IPS-11a (cell line): ENCODE data around the gene DENND1B.
"Not testable (repeated sequence)": the region's sequence is repeated elsewhere in the genome, so short reads cannot be mapped to it uniquely, and the experiment has no call there.

Experiments used
- H3K4me3 ChIP-seq: one replicate; pipeline ENCODE4 v1.5.1; 2013; ENCODE audit warnings: low read depth, low read length, control low read depth

DENND1B gene

DNA sequence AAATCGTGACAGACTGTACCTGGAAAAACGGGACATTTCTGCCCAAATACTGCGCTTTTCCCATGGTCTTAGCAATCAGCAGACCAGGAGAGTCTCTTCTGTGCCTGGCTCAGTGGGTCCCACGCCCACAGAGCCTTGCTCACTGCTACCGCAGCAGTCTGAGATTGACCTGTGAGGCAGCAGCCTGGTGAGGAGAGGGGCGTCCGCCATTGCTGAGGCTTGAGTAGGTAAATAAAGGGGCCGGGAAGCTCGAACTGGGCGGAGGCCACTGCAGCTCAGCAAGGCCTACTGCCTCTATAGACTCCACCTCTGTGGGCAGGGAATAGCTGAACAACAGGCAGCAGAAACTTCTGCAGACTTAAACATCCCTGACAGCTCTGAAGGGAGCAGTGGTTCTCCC is 203.1 kb downstream of the DENND1B start:
- H3K4me3 ChIP-seq = no peak overlapping the region

DNA sequence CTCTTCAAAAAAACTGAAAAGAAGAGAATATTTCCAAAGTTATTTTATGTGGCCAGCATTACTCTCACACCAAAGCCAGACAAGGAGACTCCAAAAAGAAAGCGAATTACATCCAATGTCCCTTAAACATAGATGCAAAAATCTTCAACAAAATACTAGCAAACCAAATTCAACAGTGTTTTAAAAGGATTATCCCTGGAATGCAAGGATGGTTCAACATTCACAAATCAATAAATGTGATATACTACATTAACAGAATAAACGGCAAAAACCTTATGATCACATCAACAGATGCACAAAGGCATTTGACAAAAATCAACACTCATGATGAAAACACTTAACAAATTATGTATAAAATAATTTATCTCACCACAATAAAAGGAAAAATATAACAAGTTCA is 207.8 kb downstream of the DENND1B start:
- H3K4me3 ChIP-seq = no peak overlapping the region

- no peak overlapping the region for H3K4me3 ChIP-seq
Observed at GRCh38 chr1:197561041-197561440, 214.2 kb downstream of the DENND1B start.

DNA sequence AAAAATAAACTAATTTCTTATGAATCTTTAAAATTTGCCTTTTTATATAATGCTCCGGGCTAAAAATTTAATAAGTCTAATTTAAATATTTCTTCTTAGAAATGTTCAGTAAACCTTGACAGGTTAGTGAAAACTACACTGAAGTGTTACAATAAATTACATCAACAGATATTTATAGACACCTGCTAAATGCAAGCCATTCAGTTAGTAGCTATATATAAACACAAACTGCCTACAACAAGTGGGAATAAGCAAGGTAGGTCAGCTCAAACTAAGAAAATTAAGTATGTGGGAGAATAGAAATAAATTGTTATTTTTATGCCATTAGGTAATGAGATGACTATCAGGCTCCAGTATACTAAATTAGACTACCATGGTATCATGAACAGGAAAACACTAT is 215.6 kb downstream of the DENND1B start:
- H3K4me3 ChIP-seq = no peak overlapping the region

DNA sequence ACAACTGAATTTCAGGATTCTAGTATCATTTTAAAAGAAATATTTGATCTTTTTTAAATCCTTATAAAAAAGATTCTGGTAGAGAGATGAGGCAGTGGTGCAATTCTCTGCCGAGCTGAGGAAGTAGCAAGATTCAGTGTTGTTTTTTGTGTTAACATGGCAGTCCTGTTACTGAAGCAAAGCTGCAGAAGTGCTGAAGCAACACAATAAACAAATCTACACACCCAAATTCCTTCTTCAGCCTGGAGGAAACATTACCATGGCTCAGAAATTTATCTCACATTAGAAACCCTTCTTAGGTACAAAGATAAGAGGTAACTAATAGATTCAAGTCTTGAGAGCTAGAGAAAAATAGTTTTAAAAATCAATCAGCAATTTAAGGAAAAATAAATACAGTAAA is 216.0 kb downstream of the DENND1B start:
- no peak overlapping the region for H3K4me3 ChIP-seq

GRCh38 chr1:197557302-197557701 is 218.0 kb downstream of the DENND1B start:
- no peak overlapping the region for H3K4me3 ChIP-seq

- H3K4me3 ChIP-seq = no peak overlapping the region
Observed at GRCh38 chr1:197553281-197553680, 222.0 kb downstream of the DENND1B start.

DNA sequence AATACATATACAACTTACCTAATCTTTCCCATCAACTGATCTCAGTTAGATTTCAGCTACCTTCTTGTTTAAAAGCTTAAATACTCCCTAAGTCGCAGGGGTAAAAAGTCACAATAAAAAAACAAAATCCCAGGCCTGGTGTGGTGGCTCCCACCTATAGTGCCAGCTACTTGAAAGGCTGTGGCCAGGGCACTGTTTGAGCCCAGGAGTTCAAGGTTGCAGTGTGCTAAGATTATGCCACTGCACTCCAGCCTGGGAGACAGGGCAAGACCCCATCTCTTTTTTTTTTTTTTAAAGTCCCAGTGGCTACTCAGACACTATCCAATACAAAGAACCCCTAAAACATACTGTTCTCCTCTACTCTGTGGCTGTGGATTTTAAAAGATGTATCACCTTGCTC is 228.3 kb downstream of the DENND1B start:
- H3K4me3 ChIP-seq = no peak overlapping the region

DNA sequence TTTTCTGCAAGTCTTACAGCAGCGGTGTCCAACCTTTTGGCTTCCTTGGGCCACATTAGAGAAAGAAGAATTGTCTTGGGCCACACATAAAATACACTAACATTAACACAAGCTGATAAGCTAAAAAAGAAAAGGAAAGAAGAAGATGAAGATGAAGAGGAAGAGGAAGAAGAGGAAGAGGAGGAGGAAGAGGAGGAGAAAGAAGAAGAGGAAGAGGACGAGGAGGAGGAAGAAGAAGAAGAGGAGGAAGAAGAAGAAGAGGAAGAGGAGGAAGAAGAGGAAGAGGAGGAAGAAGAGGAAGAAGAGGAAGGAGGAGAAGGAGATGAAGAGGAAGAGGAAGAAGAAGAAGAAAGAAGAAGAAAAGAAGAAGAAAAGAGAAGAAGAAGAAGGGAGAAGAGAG is 230.7 kb downstream of the DENND1B start:
- H3K4me3 ChIP-seq = no peak overlapping the region

- H3K4me3 ChIP-seq = no peak overlapping the region
Observed at GRCh38 chr1:197544130-197544529, 231.2 kb downstream of the DENND1B start.

GRCh38 chr1:197541411-197541810 is 233.9 kb downstream of the DENND1B start:
- no peak overlapping the region for H3K4me3 ChIP-seq

DNA sequence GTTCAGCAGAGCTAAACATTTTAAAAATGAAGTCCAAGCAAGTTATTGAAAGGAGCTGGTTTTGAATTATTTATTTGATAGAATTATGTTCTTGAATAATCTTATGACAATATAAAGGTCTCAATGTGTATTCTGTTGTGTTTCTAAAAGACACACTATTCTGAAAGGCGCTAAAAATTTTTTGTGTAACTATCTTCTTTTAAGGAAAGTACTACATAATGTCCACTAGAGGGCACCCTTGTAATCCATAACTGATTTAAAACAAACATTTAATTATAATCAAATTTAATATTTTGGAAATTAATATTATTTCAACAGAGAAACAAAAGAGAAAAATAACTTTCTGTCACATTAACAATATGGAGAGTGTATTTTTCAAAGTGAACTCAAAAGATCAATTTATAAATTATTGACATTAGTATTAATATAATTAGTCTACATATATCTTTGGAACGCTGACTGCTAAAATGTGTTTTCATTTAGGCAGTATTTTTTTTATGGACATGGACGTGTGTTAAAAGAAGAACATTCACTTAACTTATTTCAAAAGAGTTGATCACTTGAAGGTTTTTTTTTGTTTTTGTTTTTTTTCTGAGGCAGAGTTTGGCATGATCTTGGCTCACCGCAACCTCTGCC is 248.4 kb downstream of the DENND1B start:
- no peak overlapping the region for H3K4me3 ChIP-seq

- no peak overlapping the region for H3K4me3 ChIP-seq
Observed at GRCh38 chr1:197521118-197521739, 254.1 kb downstream of the DENND1B start.

DNA sequence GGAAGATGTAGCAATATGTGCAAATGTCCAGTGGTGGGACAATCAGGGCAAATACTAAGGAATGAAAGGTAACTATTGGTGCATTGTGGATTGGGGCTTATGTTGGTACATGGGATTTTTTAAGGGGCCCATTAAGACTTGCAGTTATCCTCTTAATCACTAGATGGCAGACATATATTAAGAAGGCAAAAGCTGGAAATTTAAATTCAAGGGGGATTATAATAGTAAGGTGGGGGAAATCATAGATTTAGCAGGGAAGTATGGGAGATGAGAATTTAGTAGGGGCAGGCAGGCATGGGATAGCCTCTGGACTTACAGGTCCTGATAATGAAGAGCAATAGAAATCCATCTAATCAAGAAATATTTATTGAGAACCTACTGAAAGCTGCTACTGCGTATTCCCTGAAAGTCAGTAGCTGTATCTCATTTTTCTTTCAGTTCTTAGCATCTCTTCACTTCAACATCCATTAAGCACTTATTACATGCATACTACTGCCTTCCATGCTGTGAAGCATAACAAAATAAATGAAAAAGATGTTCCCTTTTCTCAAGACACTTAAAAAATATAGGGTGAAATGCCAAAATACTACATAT is 255.4 kb downstream of the DENND1B start:
- H3K4me3 ChIP-seq = no peak overlapping the region

GRCh38 chr1:197515421-197515820 is 259.9 kb downstream of the DENND1B start:
- no peak overlapping the region for H3K4me3 ChIP-seq

DNA sequence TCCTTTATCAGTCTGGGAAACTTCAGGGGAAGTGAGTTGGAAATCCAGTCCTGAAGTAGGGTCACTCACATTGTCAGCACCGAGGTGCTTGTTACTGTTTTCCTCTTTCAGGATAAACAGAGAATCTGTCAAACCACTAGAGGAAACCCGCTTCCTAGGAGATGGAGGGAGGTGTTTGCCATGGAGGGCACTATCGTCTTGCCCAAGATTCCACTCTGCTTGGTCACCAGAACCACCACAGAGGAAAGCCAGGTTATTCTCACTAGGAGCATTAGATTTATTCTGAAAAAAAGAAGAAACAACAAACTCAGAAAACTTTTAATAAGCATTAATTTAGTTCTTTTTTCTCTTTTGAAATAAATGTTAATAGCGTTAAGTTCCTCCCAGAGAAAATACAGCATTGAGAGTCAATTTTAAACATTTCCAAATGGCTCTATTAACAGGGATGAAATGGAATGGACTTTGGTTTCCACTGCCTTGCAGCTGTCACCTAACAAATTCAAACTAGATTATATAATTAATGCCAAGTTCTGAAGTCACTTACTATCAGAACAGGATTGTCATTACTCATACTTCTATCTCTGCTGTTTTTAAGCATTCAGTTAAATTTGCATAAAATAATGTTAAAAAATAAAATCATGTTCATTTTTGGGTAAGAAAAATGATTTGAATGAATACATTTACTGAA is 264.4 kb downstream of the DENND1B start:
- no peak overlapping the region for H3K4me3 ChIP-seq

DNA sequence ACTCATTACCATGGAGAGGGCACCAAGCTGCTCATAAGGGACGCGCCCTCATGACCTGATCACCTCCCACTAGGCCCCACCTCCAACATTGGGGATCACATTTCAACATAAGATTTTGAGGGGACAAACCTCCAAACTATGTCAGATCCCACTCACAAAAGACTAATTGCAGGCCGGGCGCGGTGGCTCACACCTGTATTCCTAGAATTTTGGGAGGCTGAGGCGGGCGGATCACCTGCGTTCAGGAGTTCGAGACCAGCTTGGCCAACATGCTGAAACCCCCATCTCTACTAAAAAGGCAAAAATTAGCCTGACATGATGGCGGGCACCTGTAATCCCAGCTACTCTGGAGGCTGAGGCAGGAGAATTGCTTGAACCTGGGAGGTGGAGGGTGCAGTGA is 278.6 kb downstream of the DENND1B start:
- no peak overlapping the region for H3K4me3 ChIP-seq

GRCh38 chr1:197491505-197491904 is 283.8 kb downstream of the DENND1B start:
- H3K4me3 ChIP-seq = not testable (repeated sequence)

DNA sequence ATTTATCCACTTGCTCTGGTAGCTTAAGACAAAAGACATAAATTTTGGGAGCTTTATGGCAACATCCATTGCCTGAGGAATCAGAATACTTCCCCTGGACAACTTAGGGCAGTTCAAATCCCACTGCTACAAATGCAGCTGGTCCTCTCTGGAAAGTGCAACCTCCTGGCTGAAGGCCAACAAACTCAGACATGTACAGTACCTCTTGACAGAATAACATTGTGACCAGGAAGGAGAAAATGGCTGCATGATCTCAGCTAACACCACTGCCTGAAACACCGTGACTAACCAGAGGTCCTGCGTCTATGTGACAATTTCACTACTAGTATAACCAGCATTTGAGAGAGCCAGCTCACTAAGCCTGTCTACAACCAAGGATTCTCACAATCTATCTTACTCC is 288.3 kb downstream of the DENND1B start:
- H3K4me3 ChIP-seq = no peak overlapping the region

DNA sequence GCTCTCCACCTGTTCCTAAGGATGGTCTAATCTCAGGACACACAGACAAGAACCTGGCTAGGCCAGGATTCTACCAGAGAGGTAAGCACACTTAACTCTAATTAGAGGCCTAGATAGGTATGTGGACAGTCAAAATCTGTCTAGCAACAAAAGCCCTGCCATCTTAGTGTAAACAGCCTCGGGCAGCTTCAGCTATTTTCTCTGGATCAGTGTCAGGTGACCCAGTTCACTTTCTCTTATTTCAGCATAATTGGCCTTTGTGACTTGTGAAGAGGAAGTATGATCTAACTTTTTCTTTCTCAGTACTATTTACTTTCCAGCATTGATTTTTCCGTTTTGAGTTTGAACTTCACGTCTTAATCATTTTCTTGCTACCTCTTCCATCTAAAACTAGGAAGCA is 289.5 kb downstream of the DENND1B start:
- H3K4me3 ChIP-seq = no peak overlapping the region

DNA sequence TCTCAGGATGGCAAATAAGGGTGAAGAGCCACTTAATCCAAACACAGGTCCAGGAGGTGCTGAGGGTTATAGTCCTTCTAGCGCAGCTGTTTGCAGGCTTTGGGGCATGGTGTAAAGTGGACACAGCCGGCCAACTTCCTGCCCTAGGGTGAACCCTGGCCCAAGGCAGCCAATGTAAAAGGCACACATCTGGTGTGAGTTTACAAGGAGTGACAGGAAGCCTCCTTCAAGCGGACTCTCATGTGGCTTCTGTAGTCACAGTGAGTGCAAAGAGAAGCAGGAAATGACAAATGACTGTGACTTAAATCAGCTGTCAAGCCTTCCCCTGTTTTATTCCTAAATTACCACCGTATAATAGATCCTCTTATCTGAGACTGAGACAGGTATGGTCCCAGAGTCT is 294.2 kb downstream of the DENND1B start:
- H3K4me3 ChIP-seq = no peak overlapping the region

DNA sequence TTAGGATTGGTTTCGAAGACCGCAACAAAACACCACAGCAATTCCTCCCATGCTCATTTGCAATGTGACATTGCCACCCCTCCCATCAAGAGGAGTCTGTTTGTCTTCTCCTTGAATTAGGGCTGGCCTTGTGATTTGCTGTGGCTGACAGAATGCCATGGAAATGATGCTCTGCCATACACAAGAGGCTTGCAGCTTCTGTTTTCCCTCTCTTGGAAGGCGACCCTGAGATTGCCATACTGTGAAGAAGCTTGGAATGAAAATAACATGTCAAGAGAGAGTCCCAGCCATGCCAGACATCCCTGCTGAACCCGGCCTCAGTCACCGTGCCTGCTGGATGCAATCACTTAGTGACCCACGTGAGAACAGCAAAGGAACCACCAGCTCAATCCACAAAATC is 294.8 kb downstream of the DENND1B start:
- no peak overlapping the region for H3K4me3 ChIP-seq
